NCI-H345 treated with DMSO at 0.1 percent for 48 hours (cell line): ENCODE data around the gene FSIP2.
"Not testable (repeated sequence)": the region's sequence is repeated elsewhere in the genome, so short reads cannot be mapped to it uniquely, and the experiment has no call there.

ENCODE experiments used
- DNase-seq: peaks from one replicate; lab custom pipeline; 2025; ENCODE audit not compliant: unreplicated experiment; lab: John Stamatoyannopoulos, UW

Gene FSIP2

GRCh38 chr2:185796758-185797157 lies 58.2 kb downstream of the FSIP2 start:
- no peak for DNase-seq

- DNase-seq = no peak
Observed at GRCh38 chr2:185802926-185803325, 64.3 kb downstream of the FSIP2 start.

GRCh38 chr2:185806783-185807182 lies 68.2 kb downstream of the FSIP2 start:
- DNase-seq = no peak

- DNase-seq = no peak
Observed at GRCh38 chr2:185807351-185807750, 68.7 kb downstream of the FSIP2 start.

GRCh38 chr2:185811580-185811979 lies 73.0 kb downstream of the FSIP2 start:
- DNase-seq = no peak

GRCh38 chr2:185813707-185814106 lies 75.1 kb downstream of the FSIP2 start:
- DNase-seq = no peak

- no peak for DNase-seq
Observed at GRCh38 chr2:185817991-185818390, 79.4 kb downstream of the FSIP2 start.

- DNase-seq = no peak
Observed at GRCh38 chr2:185821467-185821866, 82.9 kb downstream of the FSIP2 start.

- no peak for DNase-seq
Observed at GRCh38 chr2:185823773-185824172, 85.2 kb downstream of the FSIP2 start.

GRCh38 chr2:185825557-185825956 lies 87.0 kb downstream of the FSIP2 start:
- DNase-seq = no peak

GRCh38 chr2:185828326-185828725 lies 89.7 kb downstream of the FSIP2 start:
- DNase-seq = no peak

GRCh38 chr2:185833864-185834263 lies 95.3 kb downstream of the FSIP2 start:
- no peak for DNase-seq

GRCh38 chr2:185835974-185836373 lies 97.4 kb downstream of the FSIP2 start:
- DNase-seq = no peak

GRCh38 chr2:185854885-185855284 lies 116.3 kb downstream of the FSIP2 start:
- DNase-seq = no peak

GRCh38 chr2:185857691-185858090 lies 119.1 kb downstream of the FSIP2 start:
- DNase-seq = no peak

GRCh38 chr2:185859506-185859905 lies 120.9 kb downstream of the FSIP2 start:
- DNase-seq = no peak

- no peak for DNase-seq
Observed at GRCh38 chr2:185860321-185860720, 121.7 kb downstream of the FSIP2 start.

- no peak for DNase-seq
Observed at GRCh38 chr2:185862657-185863398, 124.2 kb downstream of the FSIP2 start.

- not testable (repeated sequence) for DNase-seq
Observed at GRCh38 chr2:185864468-185865260, 126.1 kb downstream of the FSIP2 start.

GRCh38 chr2:185875136-185875931 lies 136.7 kb downstream of the FSIP2 start:
- no peak for DNase-seq

GRCh38 chr2:185876234-185876633 lies 137.6 kb downstream of the FSIP2 start:
- DNase-seq = no peak

- DNase-seq = no peak
Observed at GRCh38 chr2:185880396-185880795, 141.8 kb downstream of the FSIP2 start.
